Smooth muscle cell of trachea (primary cell): Measurements from ENCODE around the gene ZNF24. TPM values are rescaled to one million over a fixed set of nuclear protein-coding genes. Genes with fewer than 3 reads are reported as not detected.

ENCODE experiments used
- total RNA-seq: library from RNA; depleted of rRNA; stranded (reverse); fragments of >200 nt; gene quantifications from 2 replicates; pipeline ENCODE4 v1.2.1, GENCODE V29; 2014

The ZNF24 gene
- total RNA-seq: 19.7 and 27.3 TPM in 2 replicates

DNA sequence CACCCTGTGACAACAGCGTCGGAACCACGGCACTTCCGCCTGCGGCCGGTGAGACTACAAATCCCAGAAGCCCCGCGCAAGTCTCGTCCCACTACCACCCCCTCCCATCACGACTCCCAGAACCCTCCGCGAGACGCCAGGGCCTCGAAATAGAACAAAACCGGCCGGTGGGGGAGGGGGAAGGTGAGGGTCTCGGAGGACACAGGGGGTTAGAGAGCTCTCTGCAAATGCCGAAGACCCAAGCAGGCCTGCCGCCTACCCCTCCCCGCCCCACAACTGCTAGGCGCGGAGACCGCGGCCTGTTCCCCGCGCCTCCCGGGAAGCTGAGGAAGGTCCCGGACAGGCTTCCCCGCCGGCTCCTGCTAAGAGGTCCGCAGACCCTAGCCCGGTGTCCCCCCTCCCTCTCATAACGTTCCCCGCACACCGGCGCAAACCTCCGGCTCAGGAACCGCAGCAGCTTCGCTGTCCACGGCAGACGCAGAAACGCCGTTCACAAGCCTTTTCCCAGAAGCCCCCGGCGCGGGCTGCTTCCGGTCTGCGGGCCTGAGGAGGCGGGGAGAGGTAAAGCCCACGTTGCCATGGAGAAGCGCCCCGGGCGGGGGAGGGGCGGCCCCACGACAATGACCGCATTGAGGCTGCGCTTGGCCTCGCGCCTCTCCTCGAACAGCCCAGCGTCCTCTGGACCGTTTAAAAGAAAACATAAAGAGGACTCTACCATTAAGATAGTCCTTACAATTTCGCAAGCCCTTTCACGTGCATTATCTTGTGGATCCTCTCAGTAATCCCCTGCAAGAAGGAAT is at the start of gene ZNF24:
Gene ZNF24 (minus strand): TSS at position 485 of the 800 bp plus-strand sequence. CDS start 3,770 bp downstream, outside the sequence.

GRCh38 chr18:35376742-35377695 is 32.8 kb upstream of the ZNF24 start, which contains the start of gene ZNF396:
Gene ZNF396, minus strand, starts transcription at chr18:35377337. Its CDS starts 3,045 bp downstream, at chr18:35374292.

DNA sequence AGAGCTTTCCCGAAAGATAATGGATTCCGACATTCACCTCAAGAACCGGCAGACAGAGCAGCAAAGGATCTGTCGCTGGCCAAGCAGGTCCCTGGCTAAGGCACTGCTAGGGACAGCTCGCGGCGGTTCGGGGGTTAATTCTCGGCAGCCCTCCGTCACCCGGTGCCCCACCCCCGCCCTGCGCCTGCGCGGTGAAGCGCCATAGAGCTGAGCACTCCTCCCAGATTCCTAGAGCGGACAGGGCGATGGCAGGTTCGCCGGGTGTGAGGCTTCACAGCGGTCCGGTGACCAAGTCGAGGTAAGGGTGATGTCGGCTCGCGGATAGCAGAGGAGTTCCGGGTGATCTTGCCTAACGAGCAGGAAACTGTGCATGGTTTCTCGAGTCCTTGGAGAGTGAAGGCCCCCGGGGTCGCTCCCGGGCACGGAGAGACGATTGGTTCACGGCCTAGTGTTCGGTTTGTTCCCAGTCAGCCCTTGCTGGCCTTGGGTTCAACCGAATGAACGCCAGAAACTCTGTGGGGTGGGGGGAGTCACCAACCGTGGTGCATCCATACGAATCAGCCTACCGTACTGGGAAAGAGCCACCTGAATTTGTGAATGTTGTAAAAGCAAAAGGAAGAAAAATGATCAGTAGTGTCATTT is 54.0 kb downstream of the ZNF24 start, which contains the start of gene ZSCAN30:
Gene ZSCAN30 (minus strand): TSS at position 136 of the 642 bp plus-strand sequence. CDS start 25,877 bp downstream, outside the sequence.

Other genes with a start within 250 kb of the ZNF24 start
- 25.0 and 30.3 TPM in 2 replicates for gene ZNF397, start 103.4 kb downstream of the ZNF24 start, total RNA-seq
- gene ZSCAN30, start 54.2 kb downstream of the ZNF24 start, total RNA-seq: 21.7 and 31.7 TPM in 2 replicates
- gene ZNF396, start 32.9 kb upstream of the ZNF24 start, total RNA-seq: 2.8 and 3.0 TPM in 2 replicates
- 3.5 and 3.6 TPM in 2 replicates for gene INO80C, start 153.5 kb upstream of the ZNF24 start, total RNA-seq
- 42.8 and 48.4 TPM in 2 replicates for gene GALNT1, start 237.3 kb upstream of the ZNF24 start, total RNA-seq